ENCODE results near the gene KRT33B.

KRT33B gene

GRCh38 chr17:41322903-41323895, 46.4 kb downstream of the KRT33B start:
- DNase-seq, result no peak

GRCh38 chr17:41322094-41322902, 47.3 kb downstream of the KRT33B start:
- DNase-seq, result no peak

GRCh38 chr17:41318231-41318630, 51.4 kb downstream of the KRT33B start:
- no peak for DNase-seq

GRCh38 chr17:41315814-41316445, 53.7 kb downstream of the KRT33B start:
- no peak for DNase-seq

- DNase-seq, result no peak
Observed at GRCh38 chr17:41315204-41315794, 54.3 kb downstream of the KRT33B start, which contains the start of gene KRTAP17-1. KRTAP17-1 (minus strand) TSS chr17:41315710; CDS start chr17:41315650, 60 bp downstream.
